ENCODE data around the gene DHX58.
A peak's percentile ranks its signal among the peaks of the same experiment; 100 is the strongest.
"Not testable (repeated sequence)": the region's sequence is repeated elsewhere in the genome, so short reads cannot be mapped to it uniquely, and the experiment has no call there.

The DHX58 gene

DNA sequence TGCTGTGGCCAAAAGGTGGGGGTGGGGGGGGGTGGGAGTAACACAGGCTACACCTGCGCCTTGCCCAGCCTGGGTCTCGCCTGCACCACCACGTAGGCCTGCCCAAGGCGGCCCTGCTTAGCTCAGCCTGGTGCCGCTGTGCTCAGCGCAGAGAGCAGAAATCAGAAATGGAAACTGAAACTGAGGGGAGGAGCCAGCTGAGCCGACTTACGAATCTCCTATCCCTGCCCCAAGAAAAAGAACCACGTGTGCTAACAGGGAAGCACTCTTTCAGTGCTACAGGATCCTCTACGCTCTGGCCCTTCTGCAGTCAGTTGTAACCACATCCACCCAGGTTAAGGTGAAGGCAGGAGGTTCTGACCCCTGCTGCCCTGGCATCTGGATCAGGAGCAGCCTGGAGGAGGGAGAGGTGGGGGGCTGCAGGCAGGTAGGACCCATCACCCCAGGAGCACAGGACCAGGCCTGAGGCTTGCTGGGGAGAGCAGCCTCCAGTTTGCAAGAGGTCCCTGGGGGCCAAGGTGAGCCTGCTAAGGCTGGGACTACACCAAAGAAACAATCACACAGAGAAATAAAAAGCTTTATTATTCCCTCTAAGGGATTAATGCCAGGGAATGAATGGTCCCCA lies at the start of gene DHX58:
Gene DHX58 (minus strand): TSS at position 163 of the 625 bp plus-strand sequence. CDS start 822 bp downstream, outside the sequence.
- peak in 2 of 3 experiments; percentile 22 to 39 for DNase-seq (ENCODE audit: low read depth in 2 of 3, low spot score in 2 of 3)

DNA sequence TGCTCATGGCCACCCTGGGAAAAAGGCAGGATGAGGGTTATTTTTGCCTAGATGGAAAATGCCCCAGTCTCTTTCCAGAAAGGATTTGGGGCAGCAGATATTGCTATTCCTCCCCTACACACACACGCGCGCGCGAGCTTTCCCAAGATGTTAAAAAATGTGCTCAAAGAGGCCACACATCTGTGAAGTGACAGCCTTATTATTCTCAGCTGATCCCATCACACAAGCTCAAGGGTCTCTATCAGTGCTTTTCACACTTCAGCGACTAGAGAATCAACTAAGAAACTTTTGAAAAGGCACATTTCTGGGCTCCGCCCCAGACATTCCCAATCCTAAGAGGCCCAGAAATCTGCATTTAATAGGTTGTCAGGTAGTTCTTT lies 48.0 kb upstream of the DHX58 start:
- DNase-seq (ENCODE audit: low read depth in 2 of 3, low spot score in 2 of 3), result no peak

DNA sequence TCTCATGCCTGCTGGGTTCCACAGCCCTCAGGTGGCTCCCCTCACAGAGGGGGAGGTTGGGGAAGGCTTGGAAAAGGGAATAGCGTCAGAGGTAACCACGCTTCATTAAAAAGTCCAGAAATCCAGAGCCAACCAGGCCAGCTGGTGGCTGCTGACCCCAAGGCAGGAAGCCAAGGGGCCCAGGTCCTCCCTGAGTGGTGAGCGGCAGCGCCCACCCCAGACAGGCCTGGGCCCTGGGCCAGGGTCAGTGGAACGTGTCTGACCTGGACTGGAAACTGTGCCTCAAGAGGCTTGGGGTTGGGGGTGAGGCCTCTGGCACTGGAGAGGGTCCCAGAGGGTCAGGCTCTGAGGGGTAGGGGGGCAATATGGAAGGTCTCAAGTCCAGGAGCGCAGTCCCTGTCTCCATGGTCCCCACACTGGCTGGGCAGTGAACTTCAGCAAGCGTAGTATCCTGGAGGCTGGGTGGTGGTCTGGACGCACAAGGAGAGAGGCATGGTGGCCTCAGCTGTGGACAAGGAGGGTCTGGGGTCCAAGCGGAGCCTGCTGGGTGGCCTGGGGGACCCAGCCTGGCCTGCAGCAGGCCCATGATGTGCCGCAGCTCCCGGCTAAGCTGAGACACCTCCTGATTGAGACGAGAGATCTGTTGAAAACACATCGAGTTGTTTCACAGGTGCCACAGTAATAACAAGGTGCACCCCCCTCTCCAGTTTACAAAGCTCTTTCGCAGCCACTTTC lies 47.4 kb upstream of the DHX58 start:
- DNase-seq (ENCODE audit: low read depth in 2 of 3, low spot score in 2 of 3), result no peak

DNA sequence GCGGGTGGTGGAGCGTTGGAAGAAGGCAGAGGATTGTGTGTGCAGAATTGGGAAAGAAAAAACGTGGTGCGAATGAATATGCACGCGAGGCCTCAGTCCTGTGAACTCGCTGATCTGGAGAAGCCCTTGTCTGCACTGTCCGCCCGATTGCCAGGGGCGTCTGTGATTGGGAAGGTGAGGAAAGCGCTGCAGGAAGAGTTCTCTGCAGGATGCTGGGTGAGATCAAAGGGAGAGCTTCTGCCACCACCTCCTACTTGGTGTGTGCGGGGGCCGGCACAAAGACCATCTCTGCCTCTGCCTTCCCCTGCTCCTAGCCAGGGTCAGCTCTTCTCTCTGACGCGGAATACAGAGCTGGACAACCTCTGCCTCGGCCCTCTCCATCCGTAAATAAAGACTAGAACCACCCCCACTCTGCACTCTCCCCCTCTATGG lies 43.1 kb upstream of the DHX58 start:
- DNase-seq (ENCODE audit: low read depth in 2 of 3, low spot score in 2 of 3), result no peak

DNA sequence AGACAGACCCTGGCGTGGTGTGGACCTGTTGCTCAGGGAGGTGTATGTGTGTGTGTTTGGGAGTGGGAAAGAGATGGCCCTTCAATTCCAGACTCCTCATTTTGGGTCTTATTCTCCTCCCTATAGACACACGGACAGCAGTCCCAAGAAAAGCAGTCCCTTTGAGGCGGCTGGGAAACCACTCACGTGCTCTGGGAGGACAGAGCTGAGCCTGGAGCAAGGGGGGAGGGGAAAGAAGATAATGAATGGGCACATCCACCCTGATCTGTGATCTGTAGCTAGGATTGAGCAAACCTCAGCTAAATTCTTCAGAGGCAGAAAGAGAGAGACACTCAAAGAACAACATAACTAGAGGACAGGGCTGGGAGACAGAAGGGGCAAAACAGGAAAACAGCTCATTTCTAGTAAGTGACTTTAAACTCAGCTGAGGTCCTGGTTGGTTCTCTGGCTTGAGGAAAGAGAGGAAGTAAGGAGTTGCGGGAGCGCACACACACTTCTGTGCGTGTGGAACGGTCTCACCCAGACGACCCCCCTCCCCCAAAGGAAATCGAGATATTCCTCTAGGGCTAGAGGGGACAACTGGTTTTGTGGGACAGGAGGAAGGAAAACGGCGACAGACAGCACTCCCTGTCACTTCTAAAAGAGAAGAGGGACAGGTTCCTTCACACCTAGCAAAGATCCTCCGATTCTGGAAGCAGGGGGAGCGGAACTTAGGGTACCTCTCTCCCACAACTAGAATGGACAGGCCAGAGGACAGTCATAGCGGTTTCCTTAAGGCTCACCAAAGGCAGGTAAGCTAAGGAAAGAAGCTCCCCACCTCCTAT lies 41.6 kb upstream of the DHX58 start:
- no peak for DNase-seq (ENCODE audit: low read depth in 2 of 3, low spot score in 2 of 3)

DNA sequence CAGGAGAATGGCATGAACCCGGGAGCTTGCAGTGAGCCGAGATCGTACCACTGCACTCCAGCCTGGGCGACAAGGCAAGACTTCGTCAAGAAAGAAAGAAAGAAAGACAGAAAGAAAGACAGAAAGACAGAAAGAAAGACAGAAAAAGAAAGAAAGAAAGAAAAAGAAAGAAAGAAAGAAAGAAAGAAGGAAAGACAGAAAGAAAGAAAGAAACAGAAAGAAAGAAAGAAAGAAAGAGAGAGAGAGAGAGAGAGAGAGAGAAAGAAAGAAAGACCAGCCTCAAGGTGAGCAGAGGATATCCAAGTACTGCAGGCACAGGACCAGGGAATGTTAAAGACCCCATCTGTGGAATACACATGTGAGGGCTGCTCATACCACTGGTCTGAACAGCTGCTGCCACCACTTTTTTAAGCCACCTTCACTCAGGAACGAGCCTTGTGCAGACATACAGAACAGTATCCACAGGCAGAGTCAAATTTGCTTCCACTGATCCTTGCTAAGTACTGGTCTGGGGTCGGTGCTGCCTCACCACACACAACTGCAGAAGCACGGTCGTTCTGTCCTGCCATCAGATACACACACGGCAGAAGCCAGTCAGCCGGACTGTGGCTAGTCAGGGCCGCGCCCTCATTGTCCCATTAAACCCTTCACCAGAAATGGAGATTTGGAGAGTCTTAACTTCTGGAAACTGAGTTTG lies 34.5 kb upstream of the DHX58 start:
- DNase-seq (ENCODE audit: low read depth in 2 of 3, low spot score in 2 of 3), result no peak

DNA sequence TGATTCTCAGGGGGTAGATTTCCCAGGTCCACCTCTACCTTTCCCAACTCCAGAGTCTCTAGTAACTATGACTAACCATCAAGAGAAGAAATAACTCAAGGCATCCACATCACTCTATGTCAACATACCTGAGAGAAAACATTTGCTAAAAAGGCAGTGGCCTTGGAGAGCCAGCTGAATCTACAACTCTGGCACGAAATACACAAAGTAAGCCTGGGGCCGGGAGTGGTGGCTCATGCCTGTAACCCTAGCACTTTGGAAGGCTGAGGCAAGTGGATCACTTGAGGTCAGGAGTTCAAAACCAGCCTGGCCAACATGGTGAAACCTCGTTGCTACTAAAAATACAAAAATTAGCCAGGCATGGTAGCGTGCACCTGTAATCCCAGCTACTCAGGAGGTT lies 30.6 kb upstream of the DHX58 start:
- not testable (repeated sequence) for DNase-seq (ENCODE audit: low read depth in 2 of 3, low spot score in 2 of 3)

DNA sequence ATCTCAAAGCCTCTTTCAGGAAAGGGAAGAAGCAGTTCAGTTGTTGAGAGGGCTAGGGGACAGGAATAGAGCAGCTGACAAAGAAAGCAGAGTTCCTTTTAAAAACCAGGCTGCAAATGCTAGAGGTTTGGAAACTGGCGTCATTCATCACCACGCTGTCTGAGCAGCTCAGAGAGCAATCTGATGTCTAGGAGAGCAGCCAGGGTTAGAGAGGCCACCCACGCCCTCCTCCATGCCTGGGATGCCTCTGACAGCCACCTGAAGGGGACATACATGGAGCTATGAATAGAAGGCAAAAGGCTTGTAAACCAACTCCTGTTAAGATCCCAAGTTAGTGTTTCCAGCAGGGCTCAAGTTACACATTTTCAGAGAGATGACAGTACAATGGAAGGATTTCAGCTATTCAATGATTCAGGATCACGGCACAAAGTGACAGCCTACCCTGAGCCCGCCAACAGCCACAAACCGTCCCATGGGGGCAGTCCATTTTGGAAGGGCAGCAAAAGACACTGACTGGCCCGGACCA lies 29.9 kb upstream of the DHX58 start:
- DNase-seq (ENCODE audit: low read depth in 2 of 3, low spot score in 2 of 3), result no peak

DNA sequence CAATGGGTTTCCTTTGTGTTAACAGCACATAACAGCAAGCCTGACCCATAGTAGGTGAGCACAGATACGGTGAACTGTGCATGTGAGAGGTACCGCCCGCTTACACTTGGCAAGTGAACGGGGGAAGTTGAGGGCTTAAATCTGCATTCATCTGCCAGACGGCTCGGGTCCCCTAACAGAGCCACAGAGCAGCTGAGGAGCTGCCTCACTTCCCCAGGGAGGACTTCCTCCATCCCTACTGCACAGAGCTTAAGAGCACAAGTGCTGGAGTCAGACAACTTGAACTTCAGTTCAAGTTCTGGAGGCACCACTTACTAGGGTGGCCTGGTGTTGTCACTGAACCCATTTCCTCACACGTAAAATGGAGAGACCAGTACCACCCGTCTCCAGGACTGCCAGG lies 28.9 kb upstream of the DHX58 start:
- no peak for DNase-seq (ENCODE audit: low read depth in 2 of 3, low spot score in 2 of 3)

DNA sequence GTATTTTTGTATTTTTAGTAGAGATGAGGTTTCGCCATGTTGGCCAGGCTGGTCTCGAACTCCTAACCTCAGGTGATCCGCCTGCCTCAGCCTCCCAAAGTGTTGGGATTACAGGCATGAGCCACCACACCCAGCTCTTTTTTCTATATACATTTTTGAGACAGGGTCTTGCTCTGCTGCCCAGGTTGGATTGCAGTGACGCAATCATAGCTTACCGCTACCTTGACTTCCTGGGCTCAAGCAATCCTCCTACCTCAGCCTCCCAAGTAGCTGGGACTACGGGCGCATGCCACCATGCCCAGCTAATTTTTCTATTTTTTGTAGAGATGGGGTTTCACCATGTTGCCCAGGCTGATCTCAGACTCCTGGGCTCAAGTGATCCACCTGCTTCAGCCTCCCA lies 28.2 kb upstream of the DHX58 start:
- DNase-seq (ENCODE audit: low read depth in 2 of 3, low spot score in 2 of 3), result not testable (repeated sequence)

DNA sequence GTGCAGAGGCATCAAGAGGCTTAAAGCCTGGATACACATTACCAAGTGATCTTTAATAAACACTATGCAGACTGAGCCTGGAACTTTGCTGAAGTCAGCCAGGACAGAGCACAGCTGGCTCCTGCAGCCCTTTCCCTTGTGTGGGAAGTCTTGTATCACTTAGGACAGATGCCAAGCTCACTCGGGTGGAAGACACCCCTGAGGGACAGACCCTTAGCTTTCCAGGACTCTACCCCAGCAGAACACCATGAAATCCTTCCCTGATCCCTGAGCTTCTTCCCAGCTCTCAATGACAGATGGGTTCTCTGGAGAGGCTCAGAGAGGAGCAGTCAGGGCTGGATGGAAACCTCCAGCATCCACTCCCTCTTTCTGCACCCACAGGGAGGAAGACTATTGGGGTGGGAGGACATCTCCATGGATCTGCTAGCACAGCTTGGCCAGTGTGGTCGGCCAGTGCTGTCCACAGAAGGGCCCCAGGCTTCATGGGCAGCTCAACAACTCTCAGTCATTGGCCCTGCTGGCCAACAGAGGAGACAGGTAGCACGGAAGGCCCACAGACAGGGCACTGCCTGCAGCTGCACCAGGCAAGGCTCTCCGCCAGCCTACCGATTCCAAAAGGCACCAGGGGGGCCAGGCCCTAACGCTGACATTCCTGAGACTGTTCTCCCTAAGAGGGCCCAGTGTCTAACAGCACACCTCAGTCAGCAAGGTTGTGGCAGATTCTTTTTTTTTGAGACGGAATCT lies 26.4 kb upstream of the DHX58 start:
- DNase-seq (ENCODE audit: low read depth in 2 of 3, low spot score in 2 of 3), result no peak

DNA sequence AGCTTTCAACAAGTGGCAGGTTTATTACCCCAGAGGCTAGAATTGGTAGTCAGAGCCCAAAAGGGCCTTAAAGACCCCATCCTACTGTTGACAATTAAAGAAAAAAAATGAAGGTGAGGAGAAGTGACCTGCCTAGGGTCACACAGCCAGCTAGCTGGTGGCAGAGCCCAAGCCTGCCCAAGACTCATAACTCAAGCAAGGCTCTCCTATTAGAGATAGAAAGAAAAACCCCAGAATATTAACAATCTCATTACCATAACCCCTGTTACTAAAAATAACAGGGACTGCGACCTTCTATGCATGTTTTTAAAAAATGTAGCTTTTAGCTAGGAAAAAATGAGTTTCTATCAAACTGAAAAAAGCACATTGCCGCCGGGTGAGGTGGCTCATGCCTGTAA lies 24.1 kb upstream of the DHX58 start:
- DNase-seq (ENCODE audit: low read depth in 2 of 3, low spot score in 2 of 3), result no peak

DNA sequence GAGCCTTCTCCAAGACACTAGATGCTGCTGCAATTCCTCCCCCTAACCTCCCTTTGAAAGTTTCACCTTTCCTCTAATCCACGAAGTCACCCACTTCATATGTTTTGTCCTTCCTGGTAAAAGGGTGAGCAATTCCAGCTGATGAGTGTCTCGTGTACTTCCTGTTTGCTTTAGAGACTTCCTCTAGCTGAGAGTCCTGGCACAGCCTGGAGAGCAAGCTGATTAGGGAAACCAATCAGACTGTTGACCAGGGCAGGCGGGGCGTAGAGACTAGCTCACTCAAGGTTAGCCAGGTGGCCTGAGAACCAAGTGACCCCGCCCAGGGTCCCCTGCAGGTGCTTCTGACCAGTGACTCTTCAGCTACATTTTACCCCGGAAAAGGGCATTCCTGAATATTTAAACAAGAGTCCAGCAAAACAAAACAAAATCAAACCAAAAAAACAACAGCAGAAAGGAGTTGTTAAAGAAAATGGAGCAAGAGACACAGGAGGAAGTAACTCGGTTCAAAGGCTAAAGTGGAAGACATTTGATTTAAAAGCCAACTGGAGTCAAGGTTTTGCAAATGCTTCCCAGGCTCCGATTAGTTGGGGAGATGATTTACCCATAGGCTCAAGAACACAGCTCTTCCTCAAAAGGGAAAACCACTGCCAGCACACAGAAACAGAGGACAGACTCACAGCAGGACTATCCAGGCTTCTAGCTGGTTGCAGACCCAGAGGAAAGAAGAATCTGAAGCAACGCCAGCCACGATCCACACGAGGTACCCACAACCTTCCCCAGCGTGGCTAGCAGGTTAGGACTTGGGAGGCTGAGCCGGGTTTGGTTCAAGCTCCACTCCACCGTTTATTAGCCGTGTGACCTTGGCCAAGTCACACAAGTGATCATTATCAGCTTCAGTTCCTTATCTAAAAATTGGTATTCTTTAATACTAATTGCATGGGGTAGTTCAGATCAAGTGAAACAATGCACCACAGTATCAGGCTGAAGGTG lies 23.4 kb upstream of the DHX58 start:
- no peak for DNase-seq (ENCODE audit: low read depth in 2 of 3, low spot score in 2 of 3)

DNA sequence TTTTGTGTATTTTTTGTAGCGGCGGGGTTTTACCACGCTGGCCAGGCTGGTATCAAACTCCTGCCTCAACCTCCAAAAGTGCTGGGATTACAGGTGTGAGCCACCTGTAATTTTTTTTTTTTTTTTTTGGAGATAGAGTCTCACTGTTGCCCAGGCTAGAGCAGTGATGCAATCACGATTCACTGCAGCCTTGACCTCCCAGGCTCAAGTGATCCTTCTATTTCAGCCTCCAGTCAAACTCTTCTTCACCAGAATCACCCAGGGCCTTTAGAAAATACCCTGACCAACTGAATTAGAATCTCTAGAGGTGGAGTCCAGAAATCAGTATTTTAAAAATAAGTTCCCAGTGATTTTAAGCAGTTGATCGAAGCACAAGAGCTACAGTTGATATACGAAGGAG lies 22.6 kb upstream of the DHX58 start:
- no peak for DNase-seq (ENCODE audit: low read depth in 2 of 3, low spot score in 2 of 3)

DNA sequence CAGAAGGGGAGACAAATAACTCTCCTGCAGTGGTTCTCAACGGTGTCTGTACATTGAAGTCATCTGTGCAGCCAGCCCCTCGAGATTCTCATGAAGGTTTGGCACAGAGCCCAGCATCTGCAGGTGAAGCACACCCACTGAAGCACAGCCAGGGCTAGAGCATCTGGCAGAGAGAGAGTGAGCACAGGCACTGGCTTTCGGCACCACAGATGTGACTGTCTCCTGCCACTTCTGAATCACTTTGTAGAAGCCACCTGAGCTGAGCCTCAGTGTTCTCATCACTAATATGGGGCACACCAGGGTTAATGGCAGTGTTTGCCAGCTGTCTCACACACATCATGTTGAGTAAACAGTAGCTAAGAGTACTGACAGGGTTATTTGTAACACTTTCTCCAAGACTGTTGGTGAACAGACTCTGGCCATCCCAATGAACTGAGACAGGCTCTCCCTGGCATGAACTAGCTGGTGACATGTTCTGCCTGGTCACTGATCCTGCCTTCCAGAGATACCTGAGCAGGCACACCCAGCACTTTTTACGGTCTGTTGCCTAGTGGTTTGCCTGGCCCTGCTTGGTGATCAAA lies 21.0 kb upstream of the DHX58 start:
- DNase-seq (ENCODE audit: low read depth in 2 of 3, low spot score in 2 of 3), result no peak

DNA sequence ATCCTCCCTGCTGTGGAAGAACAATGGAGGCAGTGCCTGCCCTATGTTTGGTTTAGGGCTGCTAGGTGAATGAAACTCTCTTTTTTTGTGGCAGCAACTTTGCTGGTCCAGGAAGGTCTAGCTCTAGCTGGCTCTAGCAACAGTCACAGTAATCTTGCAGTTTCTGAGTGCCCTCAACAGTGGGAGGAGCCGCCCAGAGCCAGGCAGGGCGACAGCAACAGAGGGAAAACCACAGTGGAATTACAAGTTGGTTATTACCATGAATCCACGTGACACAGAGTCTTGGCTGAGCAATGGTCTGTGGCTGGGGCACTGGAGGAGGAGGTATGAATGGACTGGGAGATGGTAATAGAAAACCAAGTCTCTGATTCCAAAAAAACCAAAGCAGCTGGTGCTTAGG lies 20.4 kb upstream of the DHX58 start:
- DNase-seq (ENCODE audit: low read depth in 2 of 3, low spot score in 2 of 3), result no peak

DNA sequence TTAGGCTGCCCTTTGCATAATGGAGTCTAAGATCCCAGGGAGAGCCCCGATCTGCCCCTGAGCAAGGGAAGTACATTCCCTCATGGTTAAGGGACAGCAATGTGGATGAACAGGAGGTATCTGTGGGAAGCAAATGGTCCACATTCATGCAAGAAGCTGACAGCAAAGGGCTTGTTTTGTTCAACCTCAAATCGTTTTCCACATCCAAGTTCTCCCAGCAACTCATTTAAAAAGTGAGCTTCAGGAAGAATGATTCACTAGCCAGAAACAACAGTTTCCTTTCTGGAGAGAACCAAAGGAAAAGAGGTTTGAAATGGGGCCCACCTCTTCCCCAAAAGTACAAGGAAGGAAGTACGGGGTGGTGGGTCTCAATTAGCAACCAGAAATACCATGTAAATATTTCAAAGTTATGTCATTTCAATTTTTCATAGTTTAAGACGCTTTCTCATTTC lies 19.5 kb upstream of the DHX58 start:
- no peak for DNase-seq (ENCODE audit: low read depth in 2 of 3, low spot score in 2 of 3)

DNA sequence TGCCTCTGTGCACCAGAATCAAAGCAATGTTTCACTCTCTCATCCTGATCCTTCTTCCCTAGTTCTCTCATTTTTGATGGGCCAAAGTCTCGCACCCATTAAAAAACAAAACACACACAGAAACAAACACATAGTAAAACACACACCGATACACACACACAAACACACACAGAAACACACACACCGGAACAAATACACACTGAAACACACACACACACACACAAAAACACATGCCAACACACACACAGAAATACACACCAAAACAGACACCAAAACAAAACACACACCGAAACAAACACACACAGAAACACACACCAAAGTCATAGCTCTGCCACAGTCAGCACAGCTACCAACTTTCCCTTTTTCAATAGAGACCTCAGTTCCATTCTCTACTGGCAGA lies 18.7 kb upstream of the DHX58 start:
- no peak for DNase-seq (ENCODE audit: low read depth in 2 of 3, low spot score in 2 of 3)

Data from activated CD8-positive, alpha-beta memory T cell treated with anti-CD3 and anti-CD28 coated beads for 48 hours (primary cell).